ENCODE measurements around the gene PCLO.

Gene PCLO

DNA sequence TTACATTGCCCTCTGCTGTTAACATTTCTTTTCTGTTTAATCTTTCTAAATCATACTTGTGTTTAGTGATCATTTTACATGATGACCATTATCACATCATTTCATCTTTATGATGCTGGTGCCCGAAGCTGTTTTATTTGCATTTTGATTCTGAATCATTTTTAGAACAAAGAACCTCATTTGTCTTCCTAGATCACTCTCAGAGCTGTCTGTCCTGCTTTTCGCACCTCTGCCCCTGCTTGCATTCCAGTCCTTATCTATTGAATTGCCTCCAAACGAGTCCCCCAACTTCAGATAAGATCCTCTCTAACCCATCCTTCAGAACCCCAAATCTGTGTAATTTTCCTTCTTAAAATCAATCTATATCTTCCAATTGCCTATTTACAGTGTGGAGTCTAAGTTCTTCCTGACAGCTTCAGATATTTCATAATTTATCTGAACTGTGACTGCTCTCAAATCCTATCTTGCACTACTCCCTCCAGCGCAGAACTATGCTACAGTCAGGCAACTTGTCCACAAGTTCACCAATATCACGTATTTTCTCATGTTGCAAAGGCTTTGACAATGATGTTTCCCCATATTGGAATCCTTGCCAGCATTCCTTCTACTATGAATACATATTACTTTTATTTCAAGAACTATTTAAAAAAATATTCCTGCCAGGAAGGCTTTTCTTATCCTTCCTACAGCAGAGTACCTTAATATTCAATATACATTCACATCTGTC lies 372.6 kb downstream of the PCLO start:
- TF ChIP-seq, protein P1, sequence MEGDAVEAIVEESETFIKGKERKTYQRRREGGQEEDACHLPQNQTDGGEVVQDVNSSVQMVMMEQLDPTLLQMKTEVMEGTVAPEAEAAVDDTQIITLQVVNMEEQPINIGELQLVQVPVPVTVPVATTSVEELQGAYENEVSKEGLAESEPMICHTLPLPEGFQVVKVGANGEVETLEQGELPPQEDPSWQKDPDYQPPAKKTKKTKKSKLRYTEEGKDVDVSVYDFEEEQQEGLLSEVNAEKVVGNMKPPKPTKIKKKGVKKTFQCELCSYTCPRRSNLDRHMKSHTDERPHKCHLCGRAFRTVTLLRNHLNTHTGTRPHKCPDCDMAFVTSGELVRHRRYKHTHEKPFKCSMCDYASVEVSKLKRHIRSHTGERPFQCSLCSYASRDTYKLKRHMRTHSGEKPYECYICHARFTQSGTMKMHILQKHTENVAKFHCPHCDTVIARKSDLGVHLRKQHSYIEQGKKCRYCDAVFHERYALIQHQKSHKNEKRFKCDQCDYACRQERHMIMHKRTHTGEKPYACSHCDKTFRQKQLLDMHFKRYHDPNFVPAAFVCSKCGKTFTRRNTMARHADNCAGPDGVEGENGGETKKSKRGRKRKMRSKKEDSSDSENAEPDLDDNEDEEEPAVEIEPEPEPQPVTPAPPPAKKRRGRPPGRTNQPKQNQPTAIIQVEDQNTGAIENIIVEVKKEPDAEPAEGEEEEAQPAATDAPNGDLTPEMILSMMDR (conservative IDR thresholded peaks at IDR 0.05; ENCODE audit: low read depth, low read length) = no peak
- H3K4me3 ChIP-seq (ENCODE audit: low read length) = no peak overlapping the region
- no peak for DNase-seq (ENCODE audit: low read depth)

DNA sequence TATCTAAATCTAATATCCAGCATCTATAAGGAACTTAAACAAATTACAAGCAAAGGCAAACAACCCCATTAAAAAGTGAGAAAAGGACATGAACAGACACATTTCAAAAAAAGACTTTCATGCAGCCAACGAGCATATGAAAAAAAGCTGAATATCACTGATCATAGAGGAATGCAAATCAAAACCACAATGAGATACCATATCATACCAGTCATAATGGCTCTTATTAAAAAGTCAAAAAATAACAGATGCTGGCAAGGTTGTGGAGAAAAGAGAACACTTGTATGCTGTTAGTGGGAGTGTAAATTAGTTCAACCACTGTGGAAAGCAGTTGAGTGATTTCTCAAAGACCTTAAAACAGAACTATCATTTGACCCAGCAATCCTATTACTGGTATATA lies 384.7 kb downstream of the PCLO start:
- TF ChIP-seq, protein P1 (conservative IDR thresholded peaks at IDR 0.05; ENCODE audit: low read depth, low read length) = no peak
- DNase-seq (ENCODE audit: low read depth) = no peak
- no peak overlapping the region for H3K4me3 ChIP-seq (ENCODE audit: low read length)

DNA sequence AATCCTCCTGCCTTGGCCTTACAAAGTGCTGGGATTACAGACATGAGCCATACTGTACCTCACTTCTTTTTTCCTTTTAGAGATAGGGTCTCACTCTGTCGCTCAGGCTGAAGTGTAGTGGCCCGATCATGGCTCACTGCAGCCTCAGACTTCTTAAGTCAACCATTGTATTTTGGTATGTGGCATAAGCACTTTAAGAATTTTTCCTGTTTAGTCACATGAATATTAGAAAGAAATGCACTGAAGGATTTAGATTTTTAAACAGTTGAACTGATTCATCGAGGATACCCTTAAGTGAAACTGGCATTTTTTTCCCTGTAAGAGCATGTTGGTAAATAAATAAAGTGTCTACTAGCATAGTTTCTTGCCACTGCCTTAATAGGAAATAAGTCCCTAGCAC lies 399.8 kb downstream of the PCLO start:
- H3K4me3 ChIP-seq (ENCODE audit: low read length) = no peak overlapping the region
- peak; percentile 60 for DNase-seq (ENCODE audit: low read depth)
- TF ChIP-seq, protein P1 (conservative IDR thresholded peaks at IDR 0.05; ENCODE audit: low read depth, low read length) = no peak

DNA sequence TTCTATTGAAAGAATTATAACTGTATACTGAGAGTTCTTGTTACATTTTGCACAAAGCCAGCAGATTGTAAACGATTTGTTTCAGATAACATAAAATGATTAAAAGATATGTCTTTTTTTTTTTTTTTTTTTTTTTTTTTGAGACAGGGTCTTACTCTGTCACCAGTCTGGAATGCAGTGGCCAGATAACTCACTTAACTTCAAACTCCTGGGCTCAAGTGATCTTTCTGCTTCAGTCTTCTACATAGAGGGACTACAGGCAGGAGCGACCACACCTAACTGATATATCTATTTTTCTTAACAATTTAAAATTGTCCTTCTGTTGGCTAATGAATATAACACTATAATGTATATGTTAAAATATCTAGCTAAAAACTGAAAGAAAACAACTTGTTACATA lies 401.9 kb downstream of the PCLO start:
- no peak overlapping the region for H3K4me3 ChIP-seq (ENCODE audit: low read length)
- TF ChIP-seq, protein P1 (conservative IDR thresholded peaks at IDR 0.05; ENCODE audit: low read depth, low read length) = no peak
- no peak for DNase-seq (ENCODE audit: low read depth)

DNA sequence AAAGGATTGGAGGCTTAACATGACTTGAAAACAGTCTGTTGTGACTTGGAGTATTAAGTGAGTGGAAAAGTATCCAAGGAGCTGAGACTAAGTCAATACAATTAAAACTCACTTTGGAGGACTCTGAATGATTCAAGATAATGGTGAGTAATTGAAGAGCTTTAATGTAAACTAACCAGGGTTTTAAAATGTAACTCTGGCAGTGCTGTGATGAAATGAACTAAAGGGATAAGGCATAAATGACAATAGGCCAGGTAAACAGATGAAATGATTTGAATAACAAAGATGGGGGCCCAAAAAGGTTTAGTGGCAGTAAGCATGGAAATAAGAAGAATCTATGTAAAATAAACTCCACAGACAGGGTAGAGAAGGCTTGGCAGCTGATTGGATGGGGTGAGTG lies 402.6 kb downstream of the PCLO start:
- TF ChIP-seq, protein P1 (conservative IDR thresholded peaks at IDR 0.05; ENCODE audit: low read depth, low read length) = no peak
- H3K4me3 ChIP-seq (ENCODE audit: low read length) = no peak overlapping the region
- DNase-seq (ENCODE audit: low read depth) = no peak

DNA sequence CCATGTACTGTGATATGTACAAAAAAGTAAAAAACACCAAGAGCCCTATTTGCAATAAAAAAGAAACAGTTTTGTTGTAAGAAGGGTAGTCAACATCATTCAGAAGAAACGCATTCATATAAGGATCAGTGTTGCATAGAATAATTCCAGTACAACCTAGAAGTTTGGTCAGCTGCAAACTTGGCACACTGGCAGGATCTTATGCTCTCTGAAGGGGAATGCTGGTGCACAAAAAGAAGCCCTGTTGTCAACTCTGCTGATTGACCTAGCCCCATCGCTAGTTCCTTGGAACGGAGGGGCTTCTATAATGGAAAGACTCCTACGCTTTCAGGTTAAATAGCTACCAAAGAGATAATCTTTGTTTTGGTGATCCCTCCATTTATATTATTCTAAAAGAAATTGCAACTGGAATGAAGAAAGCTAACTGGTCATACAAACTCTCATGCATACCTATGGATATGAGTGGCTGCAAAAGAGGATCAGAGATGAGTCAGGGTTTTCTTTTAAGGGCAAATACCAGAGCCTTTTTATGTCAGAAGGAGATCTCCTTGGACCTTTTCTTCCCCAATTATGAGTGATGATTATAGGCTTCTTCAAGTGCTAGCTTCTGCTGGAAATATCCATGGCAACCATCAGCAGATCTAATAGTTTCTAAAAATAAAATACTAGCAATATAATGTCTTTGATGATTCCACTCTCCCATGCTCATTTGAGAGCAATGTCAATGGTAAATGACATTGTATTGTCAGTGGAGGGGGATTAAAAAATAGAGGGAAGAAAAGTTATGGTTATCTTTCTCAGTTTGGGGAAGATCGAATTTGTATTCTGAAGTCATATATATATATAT lies 406.8 kb downstream of the PCLO start:
- no peak overlapping the region for H3K4me3 ChIP-seq (ENCODE audit: low read length)
- TF ChIP-seq, protein P1 (conservative IDR thresholded peaks at IDR 0.05; ENCODE audit: low read depth, low read length) = no peak
- no peak for DNase-seq (ENCODE audit: low read depth)

Data from retinal pigment epithelial cell (primary cell).